GM23248 (cell line): ENCODE measurements around the gene UBE2R2. TPM values are rescaled to one million over a fixed set of nuclear protein-coding genes. Genes with fewer than 3 reads are reported as not detected.
"Not testable (repeated sequence)": the region's sequence is repeated elsewhere in the genome, so short reads cannot be mapped to it uniquely, and the experiment has no call there.

Source experiments
- DNase-seq: peaks from one replicate; pipeline ENCODE4 v3.0.0-alpha.2; 2015
- H2AFZ ChIP-seq: fragments of 200-600 bp; sonication (generic); 2 replicates; pipeline ENCODE4 v1.6.1; 2016; ENCODE audit warnings: antibody characterized with exemption
- H3F3A ChIP-seq: fragments of 200-600 bp; sonication (generic); 2 replicates; pipeline ENCODE4 v1.6.1; 2016; ENCODE audit warnings: mild to moderate bottlenecking, antibody characterized with exemption, mixed run types; ENCODE audit not compliant: insufficient read depth
- H3K27ac ChIP-seq: fragments of 200-600 bp; sonication (generic); 2 replicates; pipeline ENCODE4 v1.5.1; 2016; ENCODE audit warnings: mild to moderate bottlenecking
- H3K27me3 ChIP-seq: fragments of 200-600 bp; sonication (generic); replicated peaks from 2 replicates; pipeline ENCODE4 v1.6.1; 2016; ENCODE audit warnings: mild to moderate bottlenecking; ENCODE audit not compliant: insufficient read depth
- H3K36me3 ChIP-seq: fragments of 200-600 bp; sonication (generic); 2 replicates; pipeline ENCODE4 v1.6.1; 2016; ENCODE audit warnings: low read depth, mild to moderate bottlenecking
- H3K4me1 ChIP-seq: fragments of 200-600 bp; sonication (generic); 2 replicates; pipeline ENCODE4 v1.6.1; 2016; ENCODE audit warnings: mild to moderate bottlenecking; ENCODE audit not compliant: insufficient read depth
- H3K4me2 ChIP-seq: fragments of 200-600 bp; sonication (generic); one replicate; pipeline ENCODE4 v1.6.1; 2016; ENCODE audit warnings: mild to moderate bottlenecking; ENCODE audit not compliant: unreplicated experiment
- H3K4me3 ChIP-seq: fragments of 200-600 bp; sonication (generic); 2 replicates; pipeline ENCODE4 v1.5.1; 2016; ENCODE audit warnings: mild to moderate bottlenecking
- H3K79me2 ChIP-seq: fragments of 200-600 bp; sonication (generic); 2 replicates; pipeline ENCODE4 v1.6.1; 2016; ENCODE audit warnings: mild to moderate bottlenecking; ENCODE audit not compliant: insufficient read depth
- H3K9ac ChIP-seq: fragments of 200-600 bp; sonication (generic); 2 replicates; pipeline ENCODE4 v1.6.1; 2016; ENCODE audit warnings: mild to moderate bottlenecking
- H3K9me2 ChIP-seq: fragments of 200-600 bp; sonication (generic); 2 replicates; pipeline ENCODE4 v1.6.1; 2016; ENCODE audit warnings: mixed run types, mild to moderate bottlenecking, moderate library complexity; ENCODE audit not compliant: insufficient read depth
- H3K9me3 ChIP-seq: fragments of 200-600 bp; sonication (generic); one replicate; pipeline ENCODE4 v1.6.1; 2017; ENCODE audit warnings: low read depth
- H4K20me1 ChIP-seq: fragments of 200-600 bp; sonication (generic); 2 replicates; pipeline ENCODE4 v1.6.0; 2016; ENCODE audit not compliant: insufficient read depth
- EZH2 ChIP-seq: fragments of 200-600 bp; sonication (generic); IDR thresholded peaks from 2 replicates; pipeline ENCODE4 v1.6.1; 2018; ENCODE audit warnings: antibody characterized with exemption, mild to moderate bottlenecking; ENCODE audit not compliant: insufficient read depth, poor library complexity, severe bottlenecking
- EZH2phosphoT487 ChIP-seq: fragments of 200-600 bp; sonication (generic); IDR thresholded peaks from 2 replicates; pipeline ENCODE4 v1.6.1; 2018; ENCODE audit warnings: antibody characterized with exemption, moderate library complexity, mild to moderate bottlenecking, low read depth; ENCODE audit not compliant: insufficient read depth
- WGBS, 2 experiments: methylation state at CpG; one replicate each; pipeline ENCODE4 v1.1.6; 2015 to 2017; ENCODE audit warnings: low lambda C conversion rate in 2 of 2, low coverage in 1 of 2; ENCODE audit errors: missing lambda C conversion rate in 2 of 2; 5-methylcytosine and 5-hydroxymethylcytosine counted together
- in situ Hi-C: fragments of 300-500 bp; cut with MboI; formaldehyde crosslinking; loops from 2 replicates; pipeline ENCODE4 v1.15.0; 2020
- polyA plus RNA-seq: library from polyadenylated mRNA; unstranded; fragments of >200 nt; fragmentation: Nextera tagmentation; extraction: Ambion mirVana; gene quantifications from 2 replicates; pipeline ENCODE4 v1.2.1, GENCODE V29; 2016
- total RNA-seq: library from RNA; depleted of rRNA; stranded (reverse); fragments of >200 nt; shearing (Covaris generic); gene quantifications from 2 replicates; pipeline ENCODE4 v1.2.3, GENCODE V29; 2014; rRNA removed

Gene UBE2R2
- 15.9 and 18.9 TPM in 2 replicates for total RNA-seq
- 16.0 and 18.1 TPM in 2 replicates for polyA plus RNA-seq

- no peaks in the 10 kb centered on the region for H3K27me3 ChIP-seq
- no peaks in the 10 kb centered on the region for H3K9me2 ChIP-seq
- H2AFZ ChIP-seq, result peak within 1 kb of the TSS; percentile 74
- H3K36me3 ChIP-seq, result no peaks in the 10 kb centered on the region
- 5 to 7% methylated on average over 37 to 59 of the region's 66 CpGs for WGBS, 2 experiments
- H3K4me3 ChIP-seq, result peak within 1 kb of the TSS; percentile 87
- no peaks in the 10 kb centered on the region for H3K9me3 ChIP-seq
- H4K20me1 ChIP-seq, result peaks cover 6% of the 10 kb centered on the region; the same call in 1 of the 2 replicates
- TF ChIP-seq EZH2, result no peak
- TF ChIP-seq EZH2phosphoT487, result no peak
- in situ Hi-C loops, result no loop called here
- peak within 1 kb of the TSS; percentile 99 for H3K9ac ChIP-seq
- H3K4me1 ChIP-seq, result peaks cover 45% of the 10 kb centered on the region
- H3K79me2 ChIP-seq, result peaks cover 34% of the 10 kb centered on the region
- peak within 1 kb of the TSS; percentile 95 for H3K27ac ChIP-seq
- DNase-seq, result peak; percentile 93
- H3K4me2 ChIP-seq, result peak within 1 kb of the TSS; percentile 75
- H3F3A ChIP-seq, result peaks cover 54% of the 10 kb centered on the region
Measured at GRCh38 chr9:33816327-33817252, at the start of gene UBE2R2. UBE2R2 (plus strand) TSS chr9:33817160; CDS start chr9:33817758, 598 bp downstream.

DNA sequence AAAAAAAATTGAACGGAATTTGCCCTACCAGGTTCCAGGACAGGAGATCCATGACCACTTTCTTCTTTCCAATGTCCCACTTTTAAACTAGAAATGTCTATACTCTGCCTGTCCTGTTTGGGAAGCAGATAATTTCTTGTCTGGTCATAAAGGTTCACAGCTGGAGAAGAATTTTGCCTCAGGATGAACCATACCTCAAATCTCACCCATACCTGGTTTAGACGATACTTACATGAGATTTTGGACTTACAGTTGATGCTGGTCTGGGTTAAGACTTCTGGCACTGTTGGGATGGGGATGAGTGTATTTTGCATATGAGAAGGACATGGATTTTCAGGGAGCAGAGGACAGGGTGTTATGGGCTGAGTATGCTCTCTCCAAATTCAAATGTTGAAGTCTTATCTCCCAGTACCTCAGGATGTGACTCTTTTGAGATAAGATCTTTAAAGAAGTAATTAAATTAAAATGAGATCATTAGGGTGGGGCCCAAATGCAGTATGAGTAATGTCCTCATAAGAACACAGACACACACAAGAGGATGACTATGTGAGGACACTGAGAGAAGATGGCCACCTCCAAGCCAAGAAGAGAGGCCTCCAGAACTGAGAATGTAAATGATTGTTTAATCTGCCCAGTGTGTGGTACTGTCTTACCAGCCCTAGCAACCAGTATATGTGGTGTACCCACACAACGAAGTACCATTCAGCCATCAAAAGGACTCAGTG lies 46.6 kb upstream of the UBE2R2 start:
- H3K27me3 ChIP-seq, H3K9me3 ChIP-seq, H4K20me1 ChIP-seq, H3K9me2 ChIP-seq, H3K36me3 ChIP-seq, H3F3A ChIP-seq, in situ Hi-C loops, H3K4me3 ChIP-seq: not testable (repeated sequence)
- peaks cover 12% of the 10 kb centered on the region for H3K79me2 ChIP-seq
- WGBS, 2 experiments, result 76 to 79% methylated on average over 3 of the region's 3 CpGs
- peaks cover 23% of the 10 kb centered on the region for H3K4me1 ChIP-seq
- H2AFZ ChIP-seq, result peak overlapping the region; percentile 56
- H3K4me2 ChIP-seq, result peak overlapping the region; percentile 33
- peak overlapping the region; percentile 40; the same call in 1 of the 2 replicates for H3K9ac ChIP-seq
- peak overlapping the region; percentile 83 for H3K27ac ChIP-seq
- peak; percentile 83 for DNase-seq

GRCh38 chr9:33773135-33773534 lies 43.8 kb upstream of the UBE2R2 start:
- in situ Hi-C loops, H3F3A ChIP-seq, H3K9me2 ChIP-seq, H4K20me1 ChIP-seq, H3K9ac ChIP-seq, DNase-seq, H3K4me2 ChIP-seq, H3K9me3 ChIP-seq, H3K79me2 ChIP-seq, H3K36me3 ChIP-seq, H2AFZ ChIP-seq, H3K27ac ChIP-seq, H3K4me3 ChIP-seq, H3K27me3 ChIP-seq: not testable (repeated sequence)
- peaks cover 16% of the 10 kb centered on the region for H3K4me1 ChIP-seq

DNA sequence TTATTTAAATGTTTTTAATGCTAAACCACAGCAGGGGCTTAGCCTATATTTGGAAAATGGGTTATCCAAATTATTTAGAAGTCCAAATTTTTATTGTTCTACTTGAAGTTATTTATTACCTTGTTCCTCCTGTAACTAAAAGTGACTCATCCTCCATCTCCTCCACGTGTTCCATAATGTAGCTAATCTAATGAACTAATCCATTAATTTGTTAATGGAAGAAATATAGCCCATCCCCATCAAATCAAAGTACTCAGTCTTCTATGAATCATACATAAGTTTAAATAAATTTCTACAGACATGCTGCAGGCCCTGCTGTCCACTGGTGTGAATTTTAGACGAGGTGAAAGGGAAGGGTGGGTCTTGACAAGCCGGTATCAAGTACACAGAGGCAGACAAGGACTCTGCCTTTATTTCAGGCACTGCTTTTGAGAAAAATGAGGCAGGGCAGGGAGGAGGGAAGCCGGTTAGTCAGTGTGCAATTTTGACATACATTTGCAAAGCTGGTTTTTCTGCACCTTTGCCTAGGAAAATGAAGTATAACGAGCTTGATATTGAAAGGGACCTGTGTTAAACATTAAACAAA lies 42.8 kb upstream of the UBE2R2 start:
- H3K9me2 ChIP-seq, DNase-seq, H3K36me3 ChIP-seq, H3F3A ChIP-seq, H3K79me2 ChIP-seq, H3K4me2 ChIP-seq, in situ Hi-C loops, H3K27me3 ChIP-seq, H3K27ac ChIP-seq, H2AFZ ChIP-seq, H3K9ac ChIP-seq, H4K20me1 ChIP-seq, H3K4me3 ChIP-seq, H3K9me3 ChIP-seq: not testable (repeated sequence)
- peaks cover 20% of the 10 kb centered on the region for H3K4me1 ChIP-seq
- WGBS, 2 experiments, result 67 to 72% methylated on average over 5 of the region's 5 CpGs
